Stimulated activated CD8-positive, alpha-beta memory T cell treated with anti-CD3 and anti-CD28 coated beads, Interleukin-7, amount 100 ng/mL, for 48 hours (primary cell): ENCODE measurements around the gene ABHD5.
"Not testable (repeated sequence)": the region's sequence is repeated elsewhere in the genome, so short reads cannot be mapped to it uniquely, and the experiment has no call there.

Experiments used
- DNase-seq, 2 donors: peaks; one replicate each; pipeline ENCODE4 v3.0.0-alpha.2; 2020; ENCODE audit warnings: low read depth in 1 of 2; ENCODE audit errors: extremely low read depth in 1 of 2

Gene ABHD5

GRCh38 chr3:43690400-43691119 lies at the start of gene ABHD5:
Gene ABHD5 (plus strand): TSS chr3:43690938. CDS start chr3:43690993, 55 bp downstream.
- DNase-seq, result peak; percentile 78 to 80

GRCh38 chr3:43641306-43642114 lies 49.2 kb upstream of the ABHD5 start:
- no peak for DNase-seq

GRCh38 chr3:43644443-43644842 lies 46.3 kb upstream of the ABHD5 start:
- no peak for DNase-seq

- no peak for DNase-seq
Observed at GRCh38 chr3:43647331-43648166, 43.2 kb upstream of the ABHD5 start.

GRCh38 chr3:43648957-43649356 lies 41.8 kb upstream of the ABHD5 start:
- no peak for DNase-seq

GRCh38 chr3:43649365-43649968 lies 41.3 kb upstream of the ABHD5 start:
- DNase-seq, result no peak

GRCh38 chr3:43650345-43650744 lies 40.4 kb upstream of the ABHD5 start:
- no peak for DNase-seq

GRCh38 chr3:43656390-43656789 lies 34.3 kb upstream of the ABHD5 start:
- DNase-seq, result not testable (repeated sequence)

- DNase-seq, result no peak
Observed at GRCh38 chr3:43659250-43659880, 31.4 kb upstream of the ABHD5 start.

GRCh38 chr3:43661376-43661775 lies 29.4 kb upstream of the ABHD5 start:
- not testable (repeated sequence) for DNase-seq

- DNase-seq, result not testable (repeated sequence)
Observed at GRCh38 chr3:43665011-43665410, 25.7 kb upstream of the ABHD5 start.

GRCh38 chr3:43670635-43671522 lies 19.9 kb upstream of the ABHD5 start:
- no peak for DNase-seq

- DNase-seq, result no peak
Observed at GRCh38 chr3:43674345-43675085, 16.2 kb upstream of the ABHD5 start.

- no peak for DNase-seq
Observed at GRCh38 chr3:43675593-43675992, 15.1 kb upstream of the ABHD5 start.

- no peak for DNase-seq
Observed at GRCh38 chr3:43676441-43676840, 14.3 kb upstream of the ABHD5 start.

GRCh38 chr3:43678375-43678774 lies 12.4 kb upstream of the ABHD5 start:
- DNase-seq, result not testable (repeated sequence)

GRCh38 chr3:43678887-43679449 lies 11.8 kb upstream of the ABHD5 start:
- DNase-seq, result not testable (repeated sequence)

- DNase-seq, result not testable (repeated sequence)
Observed at GRCh38 chr3:43680857-43681256, 9.9 kb upstream of the ABHD5 start.
